Measurements from ENCODE around the gene OR9G4. TPM values are rescaled to one million over a fixed set of nuclear protein-coding genes. Genes with fewer than 3 reads are reported as not detected.

Gene OR9G4
- not detected for total RNA-seq (2021; ENCODE audit: unreplicated experiment)
- not detected for polyA plus RNA-seq (2012; ENCODE audit: insufficient read length)
- Bru-seq, nascent RNA: not detected
- BruChase-seq, experiment 1, labeled RNA remaining after a 2-hour chase: not detected
- BruChase-seq, experiment 2, labeled RNA remaining after a 6-hour chase: not detected
- long read RNA-seq: 0 reads

DNA sequence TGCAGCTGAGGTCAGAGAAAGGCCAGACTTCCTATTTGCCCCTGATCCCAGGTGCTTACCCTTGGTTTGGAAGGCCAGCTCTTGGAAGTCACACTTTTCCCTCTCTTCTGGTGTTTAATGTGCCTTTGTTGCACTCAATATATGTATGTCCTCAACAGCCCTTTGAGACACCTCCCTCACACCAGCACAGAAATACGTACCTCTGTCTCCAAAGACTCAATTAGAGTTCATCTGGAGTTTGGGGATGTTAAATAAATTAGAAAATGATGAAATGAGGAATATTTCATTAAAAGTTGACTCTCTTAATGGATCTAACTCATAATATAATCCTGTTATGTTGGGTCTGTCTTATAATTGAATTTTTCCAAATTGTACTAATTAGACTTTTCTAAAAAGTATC lies at the start of gene OR9G4:
Gene OR9G4 (minus strand): TSS at position 101 of the 400 bp plus-strand sequence. CDS start 4,931 bp downstream, outside the sequence.
- H3K27me3 ChIP-seq (ENCODE audit: control insufficient read depth, insufficient read depth, low read length): no peaks in the 10 kb centered on the region
- DNase-seq (ENCODE audit: low read depth, low spot score): no peak
- in situ Hi-C loops (cut with HindIII; ENCODE audit: low pct_unique_long_range_greater_than_20kb, low sequenced_read_pairs): no loop called here
- no peak within 1 kb of the TSS for H3K27ac ChIP-seq (ENCODE audit: low read length)
- intact Hi-C loops (cut with micrococcal nuclease; ENCODE audit: unreplicated experiment): no loop called here
- H3K36me3 ChIP-seq (ENCODE audit: control insufficient read depth, insufficient read depth, low read length): no peaks in the 10 kb centered on the region
- CTCF ChIA-PET: no interaction called here
- POLR2A ChIA-PET: no interaction called here
- no peak for TF ChIP-seq POLR2AphosphoS5 (IDR thresholded peaks at IDR 0.05; ENCODE audit: low read depth, low read length)
- TF ChIP-seq TCF7L2 (IDR thresholded peaks at IDR 0.05; ENCODE audit: low read depth, low read length): no peak
- TF ChIP-seq SIN3A (IDR thresholded peaks at IDR 0.05; ENCODE audit: borderline replicate concordance, insufficient read depth, low read depth, low read length): no peak
- TF ChIP-seq, protein P1, sequence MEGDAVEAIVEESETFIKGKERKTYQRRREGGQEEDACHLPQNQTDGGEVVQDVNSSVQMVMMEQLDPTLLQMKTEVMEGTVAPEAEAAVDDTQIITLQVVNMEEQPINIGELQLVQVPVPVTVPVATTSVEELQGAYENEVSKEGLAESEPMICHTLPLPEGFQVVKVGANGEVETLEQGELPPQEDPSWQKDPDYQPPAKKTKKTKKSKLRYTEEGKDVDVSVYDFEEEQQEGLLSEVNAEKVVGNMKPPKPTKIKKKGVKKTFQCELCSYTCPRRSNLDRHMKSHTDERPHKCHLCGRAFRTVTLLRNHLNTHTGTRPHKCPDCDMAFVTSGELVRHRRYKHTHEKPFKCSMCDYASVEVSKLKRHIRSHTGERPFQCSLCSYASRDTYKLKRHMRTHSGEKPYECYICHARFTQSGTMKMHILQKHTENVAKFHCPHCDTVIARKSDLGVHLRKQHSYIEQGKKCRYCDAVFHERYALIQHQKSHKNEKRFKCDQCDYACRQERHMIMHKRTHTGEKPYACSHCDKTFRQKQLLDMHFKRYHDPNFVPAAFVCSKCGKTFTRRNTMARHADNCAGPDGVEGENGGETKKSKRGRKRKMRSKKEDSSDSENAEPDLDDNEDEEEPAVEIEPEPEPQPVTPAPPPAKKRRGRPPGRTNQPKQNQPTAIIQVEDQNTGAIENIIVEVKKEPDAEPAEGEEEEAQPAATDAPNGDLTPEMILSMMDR (IDR thresholded peaks at IDR 0.05): no peak
- TF ChIP-seq, protein P2, sequence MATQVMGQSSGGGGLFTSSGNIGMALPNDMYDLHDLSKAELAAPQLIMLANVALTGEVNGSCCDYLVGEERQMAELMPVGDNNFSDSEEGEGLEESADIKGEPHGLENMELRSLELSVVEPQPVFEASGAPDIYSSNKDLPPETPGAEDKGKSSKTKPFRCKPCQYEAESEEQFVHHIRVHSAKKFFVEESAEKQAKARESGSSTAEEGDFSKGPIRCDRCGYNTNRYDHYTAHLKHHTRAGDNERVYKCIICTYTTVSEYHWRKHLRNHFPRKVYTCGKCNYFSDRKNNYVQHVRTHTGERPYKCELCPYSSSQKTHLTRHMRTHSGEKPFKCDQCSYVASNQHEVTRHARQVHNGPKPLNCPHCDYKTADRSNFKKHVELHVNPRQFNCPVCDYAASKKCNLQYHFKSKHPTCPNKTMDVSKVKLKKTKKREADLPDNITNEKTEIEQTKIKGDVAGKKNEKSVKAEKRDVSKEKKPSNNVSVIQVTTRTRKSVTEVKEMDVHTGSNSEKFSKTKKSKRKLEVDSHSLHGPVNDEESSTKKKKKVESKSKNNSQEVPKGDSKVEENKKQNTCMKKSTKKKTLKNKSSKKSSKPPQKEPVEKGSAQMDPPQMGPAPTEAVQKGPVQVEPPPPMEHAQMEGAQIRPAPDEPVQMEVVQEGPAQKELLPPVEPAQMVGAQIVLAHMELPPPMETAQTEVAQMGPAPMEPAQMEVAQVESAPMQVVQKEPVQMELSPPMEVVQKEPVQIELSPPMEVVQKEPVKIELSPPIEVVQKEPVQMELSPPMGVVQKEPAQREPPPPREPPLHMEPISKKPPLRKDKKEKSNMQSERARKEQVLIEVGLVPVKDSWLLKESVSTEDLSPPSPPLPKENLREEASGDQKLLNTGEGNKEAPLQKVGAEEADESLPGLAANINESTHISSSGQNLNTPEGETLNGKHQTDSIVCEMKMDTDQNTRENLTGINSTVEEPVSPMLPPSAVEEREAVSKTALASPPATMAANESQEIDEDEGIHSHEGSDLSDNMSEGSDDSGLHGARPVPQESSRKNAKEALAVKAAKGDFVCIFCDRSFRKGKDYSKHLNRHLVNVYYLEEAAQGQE (IDR thresholded peaks at IDR 0.05; ENCODE audit: insufficient read depth in 1 of 2, low read depth in 2 of 2, low read length in 1 of 2): no peak
- ATAC-seq: no peak
- no TSS peak for BruUV-seq (replicated peaks)
- no peaks in the 10 kb centered on the region; the same call in 1 of the 2 replicates for H3K9me3 ChIP-seq (ENCODE audit: control insufficient read depth, insufficient read depth, low read depth, low read length)
- no peak within 1 kb of the TSS for H3K4me3 ChIP-seq (ENCODE audit: low read depth in 2 of 2, low read length in 2 of 2)
- H3K4me1 ChIP-seq (ENCODE audit: control insufficient read depth, insufficient read depth, low read length): no peaks in the 10 kb centered on the region

DNA sequence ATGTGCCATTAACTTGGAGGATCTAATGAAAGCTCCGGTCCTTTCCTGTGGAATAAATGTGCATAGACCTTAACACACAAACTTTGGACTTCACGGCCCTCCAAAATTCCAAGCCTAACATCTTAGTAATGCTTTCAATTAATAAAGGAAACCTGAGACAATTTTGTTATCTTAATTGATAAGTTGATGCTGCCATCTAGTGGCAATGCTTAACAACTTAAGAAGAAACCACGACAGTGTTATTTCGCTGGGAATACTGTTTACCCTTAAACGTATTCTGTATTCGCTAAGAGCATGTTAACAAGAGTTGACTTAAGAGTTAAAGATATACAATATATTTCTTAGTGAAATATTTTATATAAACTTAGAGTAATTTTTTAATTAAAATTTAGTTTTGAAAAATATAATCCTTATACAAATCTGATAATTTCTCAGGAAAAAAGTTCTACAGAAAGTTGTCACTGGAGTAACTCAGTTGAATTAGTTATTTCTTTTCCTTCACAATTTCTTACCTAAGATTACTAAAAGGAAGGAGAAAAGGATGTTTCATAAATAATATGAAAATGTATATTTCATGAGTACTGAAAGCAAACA lies 35.0 kb upstream of the OR9G4 start:
- Histone ChIP-seq H3K27me3 (ENCODE audit: control insufficient read depth, insufficient read depth, low read length) (no peaks in the 10 kb centered on the region), H3K4me3 (ENCODE audit: low read depth in 2 of 2, low read length in 2 of 2) (peak overlapping the region in 1 of 2 experiments; percentile 1; a peak in 1 of 4 replicates), H3K27ac (ENCODE audit: low read length) (no peak overlapping the region), H3K36me3 (ENCODE audit: control insufficient read depth, insufficient read depth, low read length) (no peaks in the 10 kb centered on the region), H3K4me1 (ENCODE audit: control insufficient read depth, insufficient read depth, low read length) (no peaks in the 10 kb centered on the region), H3K9me3 (ENCODE audit: control insufficient read depth, insufficient read depth, low read depth, low read length) (peaks cover 8% of the 10 kb centered on the region; the same call in 1 of the 2 replicates)
- POLR2A ChIA-PET: no interaction called here
- ATAC-seq: no peak; the same call in 1 of the 2 replicates
- in situ Hi-C loops (cut with HindIII; ENCODE audit: low pct_unique_long_range_greater_than_20kb, low sequenced_read_pairs) (no loop called here), intact Hi-C loops (cut with micrococcal nuclease; ENCODE audit: unreplicated experiment) (loop anchor here (2.0 to 10.0 kb wide), 3 partner anchors 161 to 841 kb away; no protein-coding TSS in a partner anchor)
- DNase-seq (ENCODE audit: low read depth, low spot score): peak; percentile 18
- no TSS peak for BruUV-seq (replicated peaks)
- CTCF ChIA-PET: no interaction called here
- TF ChIP-seq TCF7L2 (IDR thresholded peaks at IDR 0.05; ENCODE audit: low read depth, low read length) (no peak), SIN3A (IDR thresholded peaks at IDR 0.05; ENCODE audit: borderline replicate concordance, insufficient read depth, low read depth, low read length) (no peak)
- TF ChIP-seq, protein P1 (IDR thresholded peaks at IDR 0.05): peak; percentile 49; the same call in 1 of the 2 replicates
